Aorta (tissue), 5 donors: ENCODE results near the gene PRDM15. TPM values are rescaled to one million over a fixed set of nuclear protein-coding genes. Genes with fewer than 3 reads are reported as not detected.

Experiments
- ATAC-seq: fragments of 200-7000 bp; cut with Tn5 transposase; one replicate; pipeline ENCODE4 v1.9.1; 2022; ENCODE audit warnings: moderate library complexity; ENCODE audit not compliant: low FRiP score
- DNase-seq, 2 donors: peaks; one replicate each; pipeline ENCODE4 v3.0.0-alpha.2; 2020
- H3K27ac ChIP-seq, 2 donors: one replicate each; pipeline ENCODE4 v1.5.1; 2013; ENCODE audit warnings: low read length in 2 of 2, mild to moderate bottlenecking in 2 of 2, moderate library complexity in 2 of 2, control low read depth in 1 of 2, inconsistent platforms in 1 of 2, low read depth in 1 of 2
- H3K27me3 ChIP-seq, 2 donors: one replicate each; pipeline ENCODE4 v1.6.1; 2013; ENCODE audit warnings: control low read depth in 1 of 2, low read length in 1 of 2, mild to moderate bottlenecking in 1 of 2, moderate library complexity in 1 of 2; ENCODE audit not compliant: insufficient read depth in 2 of 2, control insufficient read depth in 1 of 2
- H3K36me3 ChIP-seq, 2 donors: one replicate each; pipeline ENCODE4 v1.6.1; 2013; ENCODE audit warnings: control low read depth in 1 of 2, low read length in 1 of 2, mild to moderate bottlenecking in 1 of 2; ENCODE audit not compliant: insufficient read depth in 2 of 2, control insufficient read depth in 1 of 2
- H3K4me1 ChIP-seq, 2 donors: one replicate each; pipeline ENCODE4 v1.6.1; 2013; ENCODE audit warnings: low read length in 2 of 2, control low read depth in 1 of 2, mild to moderate bottlenecking in 1 of 2, moderate library complexity in 1 of 2; ENCODE audit not compliant: insufficient read depth in 2 of 2, control insufficient read depth in 1 of 2
- H3K4me3 ChIP-seq, 2 donors: one replicate each; pipeline ENCODE4 v1.5.1; 2013; ENCODE audit warnings: low read length in 2 of 2, control low read depth in 1 of 2, mild to moderate bottlenecking in 1 of 2
- H3K9me3 ChIP-seq: one replicate; pipeline ENCODE4 v1.6.1; 2013; ENCODE audit warnings: mild to moderate bottlenecking, low read length; ENCODE audit not compliant: control insufficient read depth
- WGBS, 2 donors: extraction: QIAGEN DNeasy Blood & Tissue Kit; methylation state at CpG; one replicate each; pipeline ENCODE4 v1.1.7; 2013; 5-methylcytosine and 5-hydroxymethylcytosine counted together
- intact Hi-C, 2 donors: fragments of 100-400 bp; cut with DNase I; formaldehyde crosslinking; loops; one replicate each; pipeline versions ENCODE4 v1.14.2 to v1.15.0; 2022
- polyA plus RNA-seq, 2 donors: library from polyadenylated mRNA; stranded (reverse); fragments of 200-250 nt; gene quantifications; one replicate each; pipeline ENCODE4 v1.2.3, GENCODE V29; 2013
- total RNA-seq, 2 donors: library from RNA; stranded (reverse); fragmentation: NEBNext Ultra II Directional; extraction: Animal tissue kit (Norgen Biotek cat#: 25700); gene quantifications; one replicate each; pipeline ENCODE4 v1.2.1, GENCODE V29; 2021
- donor health status: healthy with polysubstance abuse.
- donor health status: Bipolar disorder and iron deficiency.
- donor health status: DM: no; HTN: no; CAD: no.
- donor health status: DM: no; HTN: no; CAD: no.
- donor health status: DM: yes; HTN: yes; CAD: no.

Gene PRDM15
- total and polyA plus RNA-seq, 4 donors: 2.6 to 11.5 (median 7.5) TPM

GRCh38 chr21:41901099-41901498, 22.0 kb upstream of the PRDM15 start:
- intact Hi-C loops: no loop called here
- no peaks in the 10 kb centered on the region for H3K9me3 ChIP-seq
- H3K4me3 ChIP-seq: no peak overlapping the region
- ATAC-seq: no peak
- H3K27ac ChIP-seq: no peak overlapping the region
- H3K27me3 ChIP-seq: no peaks in the 10 kb centered on the region
- no peaks in the 10 kb centered on the region for H3K4me1 ChIP-seq
- no peak for DNase-seq
- WGBS, 2 donors: 88 to 91% methylated on average over 12 of the region's 12 CpGs
- H3K36me3 ChIP-seq: peaks cover 4% of the 10 kb centered on the region in 2 donors

DNA sequence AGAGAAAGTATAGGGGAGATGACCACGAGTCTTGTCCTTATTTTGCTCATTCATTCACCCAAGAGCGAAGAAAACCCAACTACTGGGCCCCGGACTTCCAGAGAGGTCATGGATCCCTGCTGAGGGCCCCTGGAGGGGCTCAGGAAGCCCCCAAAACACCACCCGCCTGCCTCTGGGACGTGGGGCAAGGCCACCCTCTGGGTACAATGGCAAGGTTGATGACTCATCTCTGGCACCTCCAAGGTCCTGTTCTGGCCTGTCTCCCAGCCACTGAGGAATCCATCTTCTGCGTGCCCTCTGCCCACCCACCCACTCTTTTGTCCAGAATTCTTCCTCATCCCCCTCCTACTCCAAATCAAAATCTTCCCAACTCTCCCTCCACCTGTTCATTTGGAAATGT, 21.3 kb upstream of the PRDM15 start:
- no peak overlapping the region for H3K27ac ChIP-seq
- H3K4me1 ChIP-seq: no peaks in the 10 kb centered on the region
- WGBS, 2 donors: 80% methylated on average over 6 of the region's 6 CpGs
- intact Hi-C loops: no loop called here
- no peaks in the 10 kb centered on the region for H3K9me3 ChIP-seq
- ATAC-seq: no peak
- no peaks in the 10 kb centered on the region for H3K27me3 ChIP-seq
- peaks cover 4% of the 10 kb centered on the region in 2 donors for H3K36me3 ChIP-seq
- no peak overlapping the region for H3K4me3 ChIP-seq
- no peak for DNase-seq

- H3K9me3 ChIP-seq: no peaks in the 10 kb centered on the region
- H3K36me3 ChIP-seq: peaks cover 3 to 4% of the 10 kb centered on the region in 2 donors
- intact Hi-C loops: no loop called here
- ATAC-seq (no peak), DNase-seq (no peak)
- H3K4me3 ChIP-seq: no peak overlapping the region
- H3K27me3 ChIP-seq: no peaks in the 10 kb centered on the region
- no peak overlapping the region for H3K27ac ChIP-seq
- no peaks in the 10 kb centered on the region for H3K4me1 ChIP-seq
- WGBS, 2 donors: 84 to 85% methylated on average over 25 of the region's 25 CpGs
Measured at GRCh38 chr21:41899426-41900202, 20.5 kb upstream of the PRDM15 start.

GRCh38 chr21:41898998-41899397, 19.9 kb upstream of the PRDM15 start:
- H3K27ac ChIP-seq: no peak overlapping the region
- H3K27me3 ChIP-seq: no peaks in the 10 kb centered on the region
- H3K9me3 ChIP-seq: no peaks in the 10 kb centered on the region
- H3K36me3 ChIP-seq: peaks cover 1 to 4% of the 10 kb centered on the region in 2 donors
- intact Hi-C loops: no loop called here
- DNase-seq: no peak
- no peak for ATAC-seq
- H3K4me1 ChIP-seq: no peaks in the 10 kb centered on the region
- WGBS, 2 donors: 91 to 93% methylated on average over 17 of the region's 17 CpGs
- H3K4me3 ChIP-seq: no peak overlapping the region

GRCh38 chr21:41897700-41898099, 18.6 kb upstream of the PRDM15 start:
- intact Hi-C loops: no loop called here
- Histone ChIP-seq H3K36me3 (peaks cover 0 to 4% of the 10 kb centered on the region in 2 donors), H3K27me3 (no peaks in the 10 kb centered on the region), H3K4me3 (no peak overlapping the region), H3K9me3 (no peaks in the 10 kb centered on the region), H3K4me1 (no peaks in the 10 kb centered on the region), H3K27ac (no peak overlapping the region)
- DNase-seq: peak in 1 of 2 donors; percentile 61
- ATAC-seq: no peak
- WGBS, 2 donors: 93% methylated on average over 8 of the region's 8 CpGs

DNA sequence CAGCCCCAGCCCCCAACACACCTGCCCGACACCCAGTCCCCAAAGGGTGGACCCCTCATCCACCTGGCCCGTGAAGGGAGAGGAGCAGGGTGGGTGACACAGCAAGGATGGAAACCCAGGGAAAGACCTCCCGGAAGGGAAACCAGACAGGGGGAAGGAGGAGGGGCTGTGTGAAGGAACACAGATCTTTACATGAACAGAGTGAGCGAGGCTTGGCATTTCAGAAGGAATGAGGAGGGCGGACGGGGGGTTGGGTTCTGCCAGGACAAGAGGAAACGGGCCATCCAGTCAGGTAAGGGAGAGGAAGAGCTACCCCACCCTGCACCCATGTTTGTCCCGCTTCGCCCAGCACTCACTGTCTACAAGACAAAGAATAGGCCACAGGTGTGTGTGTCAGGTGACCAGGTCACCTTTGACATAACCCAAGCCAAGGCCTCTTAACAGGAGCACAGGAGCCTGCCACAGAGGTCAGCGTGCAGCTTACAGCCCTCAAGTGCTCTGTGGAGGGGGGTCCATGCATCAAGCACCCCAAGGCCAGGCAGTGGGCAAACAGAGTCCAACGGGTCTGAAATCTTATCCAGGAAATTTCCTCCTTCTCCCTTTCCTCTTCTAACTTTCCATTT, 18.0 kb upstream of the PRDM15 start:
- intact Hi-C loops: no loop called here
- Histone ChIP-seq H3K27me3 (no peaks in the 10 kb centered on the region), H3K4me1 (no peaks in the 10 kb centered on the region), H3K4me3 (no peak overlapping the region), H3K9me3 (no peaks in the 10 kb centered on the region), H3K27ac (no peak overlapping the region), H3K36me3 (peaks cover 0 to 4% of the 10 kb centered on the region in 2 donors)
- WGBS, 2 donors: 58 to 68% methylated on average over 11 of the region's 11 CpGs
- ATAC-seq (no peak), DNase-seq (peak in 1 of 2 donors; percentile 51)

GRCh38 chr21:41895643-41896493, 16.7 kb upstream of the PRDM15 start:
- Histone ChIP-seq H3K27me3 (no peaks in the 10 kb centered on the region), H3K4me1 (no peaks in the 10 kb centered on the region), H3K36me3 (peaks cover 0 to 4% of the 10 kb centered on the region in 2 donors), H3K4me3 (no peak overlapping the region), H3K9me3 (no peaks in the 10 kb centered on the region), H3K27ac (peak overlapping the region in 1 of 2 donors; percentile 21)
- intact Hi-C loops: no loop called here
- 38 to 39% methylated on average over 22 of the region's 22 CpGs for WGBS, 2 donors
- peak; percentile 12 for ATAC-seq
- no peak for DNase-seq

- H3K9me3 ChIP-seq: no peaks in the 10 kb centered on the region
- WGBS, 2 donors: 75 to 81% methylated on average over 13 of the region's 13 CpGs
- no peaks in the 10 kb centered on the region for H3K4me1 ChIP-seq
- intact Hi-C loops: no loop called here
- H3K27ac ChIP-seq: no peak overlapping the region
- peaks cover 0 to 4% of the 10 kb centered on the region in 2 donors for H3K36me3 ChIP-seq
- DNase-seq (no peak), ATAC-seq (no peak)
- H3K4me3 ChIP-seq: no peak overlapping the region
- H3K27me3 ChIP-seq: no peaks in the 10 kb centered on the region
Measured at GRCh38 chr21:41894922-41895557, 15.9 kb upstream of the PRDM15 start.
